ENCODE results near the gene HAPLN3.

HAPLN3 gene

GRCh38 chr15:88891540-88892254, 3.6 kb downstream of the HAPLN3 start:
- DNase-seq: no peak

GRCh38 chr15:88890495-88890894, 4.8 kb downstream of the HAPLN3 start:
- no peak for DNase-seq

- DNase-seq: no peak
These were observed 6.6 kb downstream of the HAPLN3 start for GRCh38 chr15:88888719-88889118.

GRCh38 chr15:88887068-88887580, 8.2 kb downstream of the HAPLN3 start:
- no peak for DNase-seq

GRCh38 chr15:88882785-88883184, 12.6 kb downstream of the HAPLN3 start:
- no peak for DNase-seq

- DNase-seq: no peak
These were observed 13.6 kb downstream of the HAPLN3 start for GRCh38 chr15:88881775-88882174.

GRCh38 chr15:88880944-88881740, 14.2 kb downstream of the HAPLN3 start:
- DNase-seq: no peak

GRCh38 chr15:88878720-88879184, 16.6 kb downstream of the HAPLN3 start:
- DNase-seq: no peak

GRCh38 chr15:88877906-88878305, 17.4 kb downstream of the HAPLN3 start:
- DNase-seq: no peak

- DNase-seq: no peak
These were observed 17.9 kb downstream of the HAPLN3 start for GRCh38 chr15:88877415-88877814.

GRCh38 chr15:88876573-88876972, 18.8 kb downstream of the HAPLN3 start:
- DNase-seq: no peak

GRCh38 chr15:88874684-88875083, 20.7 kb downstream of the HAPLN3 start:
- no peak for DNase-seq

- DNase-seq: no peak
These were observed 21.1 kb downstream of the HAPLN3 start for GRCh38 chr15:88874275-88874674.

- no peak for DNase-seq
These were observed 21.6 kb downstream of the HAPLN3 start for GRCh38 chr15:88873786-88874185.

GRCh38 chr15:88872706-88873105, 22.6 kb downstream of the HAPLN3 start:
- DNase-seq: no peak

- no peak for DNase-seq
These were observed 23.2 kb downstream of the HAPLN3 start for GRCh38 chr15:88872106-88872505.

GRCh38 chr15:88871313-88871712, 24.0 kb downstream of the HAPLN3 start:
- no peak for DNase-seq

GRCh38 chr15:88866295-88866881, 29.0 kb downstream of the HAPLN3 start:
- DNase-seq: no peak

GRCh38 chr15:88865498-88866099, 29.7 kb downstream of the HAPLN3 start:
- DNase-seq: no peak

- no peak for DNase-seq
These were observed 30.4 kb downstream of the HAPLN3 start for GRCh38 chr15:88864861-88865497.

GRCh38 chr15:88863412-88863811, 31.9 kb downstream of the HAPLN3 start:
- DNase-seq: no peak

- DNase-seq: no peak
These were observed 35.1 kb downstream of the HAPLN3 start for GRCh38 chr15:88860212-88860611.

- no peak for DNase-seq
These were observed 35.8 kb downstream of the HAPLN3 start for GRCh38 chr15:88859550-88859949.

All from NCI-H187 treated with DMSO at 0.1 percent for 48 hours (cell line).